Measurements from ENCODE around the gene RASSF1.

The RASSF1 gene

GRCh38 chr3:50299929-50300680, 40.5 kb downstream of the RASSF1 start:
- H3K27ac Mint-ChIP-seq = peak overlapping the region; percentile 97
- no peaks in the 10 kb centered on the region for H3K36me3 Mint-ChIP-seq
- H3K4me3 Mint-ChIP-seq = peak overlapping the region; percentile 94
- no peaks in the 10 kb centered on the region for H3K27me3 Mint-ChIP-seq
- ATAC-seq (ENCODE audit: low read depth) (no peak), DNase-seq (ENCODE audit: low spot score in 2 of 2) (no peak)
- no peaks in the 10 kb centered on the region for H3K9me3 Mint-ChIP-seq
- peaks cover 20% of the 10 kb centered on the region for H3K4me1 Mint-ChIP-seq

- DNase-seq (ENCODE audit: low spot score in 2 of 2) (no peak), ATAC-seq (ENCODE audit: low read depth) (no peak)
- Mint-ChIP-seq H3K36me3 (no peaks in the 10 kb centered on the region), H3K4me1 (peaks cover 20% of the 10 kb centered on the region), H3K27ac (peak overlapping the region; percentile 97), H3K9me3 (no peaks in the 10 kb centered on the region), H3K27me3 (no peaks in the 10 kb centered on the region), H3K4me3 (peak overlapping the region; percentile 94)
Measured at GRCh38 chr3:50299638-50299928, 41.1 kb downstream of the RASSF1 start.

- H3K9me3 Mint-ChIP-seq = no peaks in the 10 kb centered on the region
Measured at GRCh38 chr3:50298836-50299637, 41.6 kb downstream of the RASSF1 start, which contains the start of the genes HYAL3 and NAA80. Gene HYAL3, minus strand, starts transcription at chr3:50299405. Its CDS starts 3,803 bp downstream, at chr3:50295602. Gene NAA80, minus strand, starts transcription at chr3:50299405. Its CDS starts 1,942 bp downstream, at chr3:50297463.

GRCh38 chr3:50297896-50298725, 42.5 kb downstream of the RASSF1 start:
- Mint-ChIP-seq H3K9me3 (no peaks in the 10 kb centered on the region), H3K36me3 (no peaks in the 10 kb centered on the region), H3K27ac (peak overlapping the region; percentile 97), H3K4me3 (peak overlapping the region; percentile 94), H3K4me1 (peaks cover 20% of the 10 kb centered on the region), H3K27me3 (no peaks in the 10 kb centered on the region)
- ATAC-seq (ENCODE audit: low read depth) (no peak), DNase-seq (ENCODE audit: low spot score in 2 of 2) (no peak)

More at GRCh38 chr3:50298836-50299637, 41.6 kb downstream of the RASSF1 start, which contains the start of the genes HYAL3 and NAA80:
- Mint-ChIP-seq H3K27me3 (no peaks in the 10 kb centered on the region), H3K36me3 (no peaks in the 10 kb centered on the region), H3K4me3 (peak within 1 kb of the TSS; percentile 94), H3K27ac (peak within 1 kb of the TSS; percentile 97), H3K4me1 (peaks cover 20% of the 10 kb centered on the region)
- peak; percentile 96 to 99 for DNase-seq (ENCODE audit: low spot score in 2 of 2)
- peak; percentile 85 for ATAC-seq (ENCODE audit: low read depth)

GRCh38 chr3:50297384-50297775, 43.3 kb downstream of the RASSF1 start:
- Mint-ChIP-seq H3K36me3 (no peaks in the 10 kb centered on the region), H3K9me3 (no peaks in the 10 kb centered on the region), H3K4me1 (peaks cover 27% of the 10 kb centered on the region), H3K27me3 (no peaks in the 10 kb centered on the region), H3K27ac (peak overlapping the region; percentile 97), H3K4me3 (peak overlapping the region; percentile 94)
- no peak for ATAC-seq (ENCODE audit: low read depth)
- no peak for DNase-seq (ENCODE audit: low spot score in 2 of 2)

GRCh38 chr3:50296721-50297383, 43.8 kb downstream of the RASSF1 start:
- Mint-ChIP-seq H3K4me3 (no peak overlapping the region), H3K27ac (no peak overlapping the region), H3K36me3 (no peaks in the 10 kb centered on the region), H3K4me1 (peaks cover 29% of the 10 kb centered on the region), H3K9me3 (no peaks in the 10 kb centered on the region), H3K27me3 (no peaks in the 10 kb centered on the region)
- DNase-seq (ENCODE audit: low spot score in 2 of 2) (no peak), ATAC-seq (ENCODE audit: low read depth) (no peak)

- no peaks in the 10 kb centered on the region for H3K27me3 Mint-ChIP-seq
- DNase-seq (ENCODE audit: low spot score in 2 of 2) (no peak), ATAC-seq (ENCODE audit: low read depth) (no peak)
- no peaks in the 10 kb centered on the region for H3K36me3 Mint-ChIP-seq
- peaks cover 36% of the 10 kb centered on the region for H3K4me1 Mint-ChIP-seq
- no peak overlapping the region for H3K27ac Mint-ChIP-seq
- H3K4me3 Mint-ChIP-seq = no peak overlapping the region
- no peaks in the 10 kb centered on the region for H3K9me3 Mint-ChIP-seq
Measured at GRCh38 chr3:50295553-50296431, 44.8 kb downstream of the RASSF1 start.

GRCh38 chr3:50294492-50295403, 45.9 kb downstream of the RASSF1 start:
- no peaks in the 10 kb centered on the region for H3K36me3 Mint-ChIP-seq
- no peak overlapping the region for H3K27ac Mint-ChIP-seq
- no peaks in the 10 kb centered on the region for H3K9me3 Mint-ChIP-seq
- H3K4me3 Mint-ChIP-seq = no peak overlapping the region
- H3K27me3 Mint-ChIP-seq = no peaks in the 10 kb centered on the region
- DNase-seq (ENCODE audit: low spot score in 2 of 2) = no peak
- ATAC-seq (ENCODE audit: low read depth) = no peak
- H3K4me1 Mint-ChIP-seq = peaks cover 30% of the 10 kb centered on the region

GRCh38 chr3:50294089-50294488, 46.5 kb downstream of the RASSF1 start:
- DNase-seq (ENCODE audit: low spot score in 2 of 2) (no peak), ATAC-seq (ENCODE audit: low read depth) (no peak)
- no peaks in the 10 kb centered on the region for H3K9me3 Mint-ChIP-seq
- no peak overlapping the region for H3K4me3 Mint-ChIP-seq
- H3K36me3 Mint-ChIP-seq = peaks cover 2% of the 10 kb centered on the region
- no peak overlapping the region for H3K27ac Mint-ChIP-seq
- peaks cover 29% of the 10 kb centered on the region for H3K4me1 Mint-ChIP-seq
- H3K27me3 Mint-ChIP-seq = no peaks in the 10 kb centered on the region

- ATAC-seq (ENCODE audit: low read depth) = no peak
- DNase-seq (ENCODE audit: low spot score in 2 of 2) = no peak
- H3K27me3 Mint-ChIP-seq = no peaks in the 10 kb centered on the region
- H3K27ac Mint-ChIP-seq = peak overlapping the region; percentile 91
- no peaks in the 10 kb centered on the region for H3K9me3 Mint-ChIP-seq
- H3K4me1 Mint-ChIP-seq = peaks cover 28% of the 10 kb centered on the region
- H3K4me3 Mint-ChIP-seq = peak overlapping the region; percentile 85
- peaks cover 4% of the 10 kb centered on the region for H3K36me3 Mint-ChIP-seq
Measured at GRCh38 chr3:50293079-50293801, 47.4 kb downstream of the RASSF1 start.

GRCh38 chr3:50292159-50293078, 48.2 kb downstream of the RASSF1 start, which contains the start of gene IFRD2:
Gene IFRD2, minus strand, starts transcription at chr3:50292429. Its CDS starts 155 bp downstream, at chr3:50292274.
- DNase-seq (ENCODE audit: low spot score in 2 of 2) = peak; percentile 85 to 92
- peaks cover 5% of the 10 kb centered on the region for H3K36me3 Mint-ChIP-seq
- H3K27me3 Mint-ChIP-seq = no peaks in the 10 kb centered on the region
- ATAC-seq (ENCODE audit: low read depth) = peak; percentile 99
- H3K9me3 Mint-ChIP-seq = no peaks in the 10 kb centered on the region
- peak within 1 kb of the TSS; percentile 85 for H3K4me3 Mint-ChIP-seq
- peaks cover 22% of the 10 kb centered on the region for H3K4me1 Mint-ChIP-seq
- H3K27ac Mint-ChIP-seq = peak within 1 kb of the TSS; percentile 91

All from memory B cell (primary cell).